NB4 (cell line): ENCODE data around the gene KIFAP3.
"Not testable (repeated sequence)": the region's sequence is repeated elsewhere in the genome, so short reads cannot be mapped to it uniquely, and the experiment has no call there.

Source experiments
- MYC ChIP-seq: IDR thresholded peaks from 2 replicates; pipeline ENCODE4 v1.6.1; 2011; ENCODE audit warnings: low read depth, low read length
- POLR2A ChIP-seq: IDR thresholded peaks from 2 replicates; pipeline ENCODE4 v1.6.1; 2011; ENCODE audit warnings: mild to moderate bottlenecking; ENCODE audit not compliant: insufficient read length; ENCODE audit errors: extremely low read depth
- TF ChIP-seq, protein P1 (sequence below): IDR thresholded peaks from one replicate; pipeline ENCODE4 v1.5.1; 2012; ENCODE audit warnings: low read depth, low read length
- TF ChIP-seq, protein P2 (sequence below): IDR thresholded peaks from 2 replicates; pipeline ENCODE4 v1.6.1; 2011; ENCODE audit warnings: low read depth, low read length

- TF ChIP-seq POLR2A, MYC: not testable (repeated sequence)
- TF ChIP-seq, protein P1, sequence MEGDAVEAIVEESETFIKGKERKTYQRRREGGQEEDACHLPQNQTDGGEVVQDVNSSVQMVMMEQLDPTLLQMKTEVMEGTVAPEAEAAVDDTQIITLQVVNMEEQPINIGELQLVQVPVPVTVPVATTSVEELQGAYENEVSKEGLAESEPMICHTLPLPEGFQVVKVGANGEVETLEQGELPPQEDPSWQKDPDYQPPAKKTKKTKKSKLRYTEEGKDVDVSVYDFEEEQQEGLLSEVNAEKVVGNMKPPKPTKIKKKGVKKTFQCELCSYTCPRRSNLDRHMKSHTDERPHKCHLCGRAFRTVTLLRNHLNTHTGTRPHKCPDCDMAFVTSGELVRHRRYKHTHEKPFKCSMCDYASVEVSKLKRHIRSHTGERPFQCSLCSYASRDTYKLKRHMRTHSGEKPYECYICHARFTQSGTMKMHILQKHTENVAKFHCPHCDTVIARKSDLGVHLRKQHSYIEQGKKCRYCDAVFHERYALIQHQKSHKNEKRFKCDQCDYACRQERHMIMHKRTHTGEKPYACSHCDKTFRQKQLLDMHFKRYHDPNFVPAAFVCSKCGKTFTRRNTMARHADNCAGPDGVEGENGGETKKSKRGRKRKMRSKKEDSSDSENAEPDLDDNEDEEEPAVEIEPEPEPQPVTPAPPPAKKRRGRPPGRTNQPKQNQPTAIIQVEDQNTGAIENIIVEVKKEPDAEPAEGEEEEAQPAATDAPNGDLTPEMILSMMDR: not testable (repeated sequence)
- TF ChIP-seq, protein P2, sequence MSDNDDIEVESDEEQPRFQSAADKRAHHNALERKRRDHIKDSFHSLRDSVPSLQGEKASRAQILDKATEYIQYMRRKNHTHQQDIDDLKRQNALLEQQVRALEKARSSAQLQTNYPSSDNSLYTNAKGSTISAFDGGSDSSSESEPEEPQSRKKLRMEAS: not testable (repeated sequence)
Observed at GRCh38 chr1:170113140-170113539, 38.6 kb upstream of the KIFAP3 start.
